ENCODE measurements around the gene TFB1M.

DNA sequence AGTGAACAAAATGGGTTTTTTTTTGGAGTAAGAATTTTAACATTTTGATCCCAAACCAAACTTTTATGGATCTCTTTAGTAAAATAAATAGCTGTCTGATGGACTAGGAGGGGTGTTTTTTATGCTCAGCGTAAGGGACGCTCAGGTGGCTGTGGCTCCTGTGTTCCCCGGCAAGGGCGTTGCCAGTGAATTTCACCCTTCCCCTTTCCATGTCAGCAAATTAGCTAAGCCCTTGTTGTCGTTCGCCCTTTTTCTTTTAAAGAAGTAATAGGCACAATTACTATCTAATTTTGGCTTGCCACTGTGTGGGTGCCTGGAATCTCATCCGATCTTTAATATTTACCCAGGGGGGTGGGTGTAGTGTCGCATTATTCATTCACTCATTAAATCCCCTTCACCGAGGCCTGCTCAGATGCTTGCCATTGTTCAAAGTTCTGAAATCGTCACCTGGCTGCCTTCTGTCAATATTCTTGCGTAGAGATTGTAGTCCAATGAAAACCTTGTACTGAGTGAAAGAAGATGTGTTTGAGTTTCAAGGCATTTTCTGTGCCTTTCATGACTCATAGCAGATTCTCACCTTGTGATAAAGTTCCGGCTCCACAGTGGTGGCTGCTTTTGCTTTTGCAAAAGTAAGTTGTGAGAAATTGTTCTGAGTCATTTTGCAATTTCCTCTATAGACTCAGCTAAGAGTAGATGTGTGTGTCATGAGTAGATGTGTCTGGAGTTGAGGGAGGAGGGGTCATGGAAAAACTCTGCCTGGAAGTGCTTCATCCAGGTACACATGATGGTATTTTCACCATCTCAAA is 90.4 kb downstream of the TFB1M start:
- TF ChIP-seq, protein P1, sequence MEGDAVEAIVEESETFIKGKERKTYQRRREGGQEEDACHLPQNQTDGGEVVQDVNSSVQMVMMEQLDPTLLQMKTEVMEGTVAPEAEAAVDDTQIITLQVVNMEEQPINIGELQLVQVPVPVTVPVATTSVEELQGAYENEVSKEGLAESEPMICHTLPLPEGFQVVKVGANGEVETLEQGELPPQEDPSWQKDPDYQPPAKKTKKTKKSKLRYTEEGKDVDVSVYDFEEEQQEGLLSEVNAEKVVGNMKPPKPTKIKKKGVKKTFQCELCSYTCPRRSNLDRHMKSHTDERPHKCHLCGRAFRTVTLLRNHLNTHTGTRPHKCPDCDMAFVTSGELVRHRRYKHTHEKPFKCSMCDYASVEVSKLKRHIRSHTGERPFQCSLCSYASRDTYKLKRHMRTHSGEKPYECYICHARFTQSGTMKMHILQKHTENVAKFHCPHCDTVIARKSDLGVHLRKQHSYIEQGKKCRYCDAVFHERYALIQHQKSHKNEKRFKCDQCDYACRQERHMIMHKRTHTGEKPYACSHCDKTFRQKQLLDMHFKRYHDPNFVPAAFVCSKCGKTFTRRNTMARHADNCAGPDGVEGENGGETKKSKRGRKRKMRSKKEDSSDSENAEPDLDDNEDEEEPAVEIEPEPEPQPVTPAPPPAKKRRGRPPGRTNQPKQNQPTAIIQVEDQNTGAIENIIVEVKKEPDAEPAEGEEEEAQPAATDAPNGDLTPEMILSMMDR (IDR thresholded peaks at IDR 0.05; ENCODE audit: low read depth, low read length): no peak
- TF ChIP-seq EZH2phosphoT487 (IDR thresholded peaks at IDR 0.05; ENCODE audit: low read depth): no peak
